ENCODE measurements around the gene MVP.
"Not testable (repeated sequence)": the region's sequence is repeated elsewhere in the genome, so short reads cannot be mapped to it uniquely, and the experiment has no call there.

MVP gene

GRCh38 chr16:29875206-29875605, 54.9 kb downstream of the MVP start:
- no peak for DNase-seq (ENCODE audit: low read depth)

GRCh38 chr16:29876217-29876593, 55.9 kb downstream of the MVP start:
- DNase-seq (ENCODE audit: low read depth): no peak

GRCh38 chr16:29876594-29877249, 56.5 kb downstream of the MVP start:
- DNase-seq (ENCODE audit: low read depth): no peak

GRCh38 chr16:29877266-29877961, 57.2 kb downstream of the MVP start:
- DNase-seq (ENCODE audit: low read depth): no peak

GRCh38 chr16:29878172-29878571, 57.9 kb downstream of the MVP start:
- no peak for DNase-seq (ENCODE audit: low read depth)

GRCh38 chr16:29881050-29881449, 60.8 kb downstream of the MVP start:
- DNase-seq (ENCODE audit: low read depth): no peak

- DNase-seq (ENCODE audit: low read depth): no peak
Measured at GRCh38 chr16:29883987-29884386, 63.7 kb downstream of the MVP start.

- not testable (repeated sequence) for DNase-seq (ENCODE audit: low read depth)
Measured at GRCh38 chr16:29889372-29889771, 69.1 kb downstream of the MVP start.

GRCh38 chr16:29891525-29892457, 71.5 kb downstream of the MVP start:
- DNase-seq (ENCODE audit: low read depth): no peak

- DNase-seq (ENCODE audit: low read depth): no peak
Measured at GRCh38 chr16:29892458-29892813, 72.2 kb downstream of the MVP start.

GRCh38 chr16:29893553-29893952, 73.3 kb downstream of the MVP start:
- no peak for DNase-seq (ENCODE audit: low read depth)

GRCh38 chr16:29894352-29894751, 74.1 kb downstream of the MVP start:
- no peak for DNase-seq (ENCODE audit: low read depth)

- no peak for DNase-seq (ENCODE audit: low read depth)
Measured at GRCh38 chr16:29896841-29897240, 76.6 kb downstream of the MVP start.

- no peak for DNase-seq (ENCODE audit: low read depth)
Measured at GRCh38 chr16:29897333-29897732, 77.1 kb downstream of the MVP start.
